Ovary (tissue), 9 donors: ENCODE measurements around the gene SLC4A2. TPM values are rescaled to one million over a fixed set of nuclear protein-coding genes. Genes with fewer than 3 reads are reported as not detected.

Experiments
- DNase-seq, 5 donors: peaks; one replicate each; pipeline ENCODE4 v3.0.0-alpha.2; 2019 to 2020
- H3K27ac ChIP-seq, 2 donors: fragments of 200-600 bp; one replicate each; pipeline versions ENCODE4 v1.5.1 to v1.8.0; 2019 to 2022
- H3K27me3 ChIP-seq: fragments of 200-600 bp; one replicate; pipeline ENCODE4 v1.8.0; 2022
- H3K36me3 ChIP-seq: fragments of 200-600 bp; sonication (generic); one replicate; pipeline ENCODE4 v1.5.1; 2019
- H3K4me1 ChIP-seq: one replicate; pipeline ENCODE4 v1.8.1; 2013; ENCODE audit warnings: mild to moderate bottlenecking, moderate library complexity; ENCODE audit not compliant: insufficient read depth
- H3K4me3 ChIP-seq: fragments of 200-600 bp; sonication (generic); one replicate; pipeline ENCODE4 v1.5.1; 2017
- H3K9me3 ChIP-seq, 2 donors: fragments of 200-600 bp in 1 of 2; sonication (generic) in 1 of 2; one replicate each; pipeline versions ENCODE4 v1.5.1 to v1.8.1; 2013 to 2019; ENCODE audit warnings: mild to moderate bottlenecking in 1 of 2, moderate library complexity in 1 of 2
- CTCF ChIP-seq, 3 donors: fragments of 450-650 bp in 2 of 3; fragments of 200-600 bp in 1 of 3; IDR thresholded peaks; one replicate each; pipeline versions ENCODE4 v1.5.1 to v1.8.0; 2016 to 2022; ENCODE audit warnings: antibody characterized with exemption in 3 of 3, mild to moderate bottlenecking in 1 of 3
- EP300 ChIP-seq: sonication (generic); formaldehyde crosslinking; IDR thresholded peaks from one replicate; pipeline ENCODE4 v1.6.1; 2017; ENCODE audit warnings: antibody characterized with exemption
- POLR2A ChIP-seq: fragments of 450-650 bp; IDR thresholded peaks from one replicate; pipeline ENCODE4 v1.6.1; 2017; ENCODE audit warnings: antibody characterized with exemption, mild to moderate bottlenecking, moderate library complexity
- WGBS, 3 donors: extraction: QIAGEN DNeasy Blood & Tissue Kit in 1 of 3; methylation state at CpG; one replicate each; pipeline versions ENCODE4 v1.1.5 to v1.1.7; 2013 to 2017; 5-methylcytosine and 5-hydroxymethylcytosine counted together
- intact Hi-C, 4 donors: fragments of 100-400 bp; cut with DNase I; formaldehyde crosslinking; loops; one replicate each; pipeline versions ENCODE4 v1.11.0 to v1.15.1; 2022 to 2023
- polyA plus RNA-seq, 2 donors: library from polyadenylated mRNA; stranded (reverse); fragments of 200-250 nt in 1 of 2; fragments of 350-450 nt in 1 of 2; fragmentation: Illumina TruSeq in 1 of 2; extraction: RNeasy Lipid Tissue Mini Kit (QIAGEN cat#74804) in 1 of 2; gene quantifications; one replicate each; pipeline ENCODE4 v1.2.3, GENCODE V29; 2013 to 2014
- total RNA-seq, 7 donors: library from RNA; depleted of rRNA in 2 of 7; stranded (reverse); fragments of >200 nt in 2 of 7; fragmentation: NEBNext Ultra II Directional in 3 of 7; extraction: Animal tissue kit (Norgen Biotek cat#: 25700) in 3 of 7; gene quantifications; one replicate each; pipeline versions ENCODE4 v1.1.0 to v1.2.4, GENCODE V29; 2016 to 2023
- donor health status: DM: no; HTN: no; CAD: no; lungs with moderate emphysema.
- donor health status: DM: no; HTN: no; CAD: no.
- donor health status: Bipolar disorder and iron deficiency.
- donor health status: DM: yes; HTN: yes; CAD: no.
- donor health status: DM: no; HTN: no; CAD: no.
- donor health status: DM: yes; HTN: yes; CAD: no.

SLC4A2 gene
- total and polyA plus RNA-seq, 9 donors = 10.5 to 127 (median 94.3) TPM

DNA sequence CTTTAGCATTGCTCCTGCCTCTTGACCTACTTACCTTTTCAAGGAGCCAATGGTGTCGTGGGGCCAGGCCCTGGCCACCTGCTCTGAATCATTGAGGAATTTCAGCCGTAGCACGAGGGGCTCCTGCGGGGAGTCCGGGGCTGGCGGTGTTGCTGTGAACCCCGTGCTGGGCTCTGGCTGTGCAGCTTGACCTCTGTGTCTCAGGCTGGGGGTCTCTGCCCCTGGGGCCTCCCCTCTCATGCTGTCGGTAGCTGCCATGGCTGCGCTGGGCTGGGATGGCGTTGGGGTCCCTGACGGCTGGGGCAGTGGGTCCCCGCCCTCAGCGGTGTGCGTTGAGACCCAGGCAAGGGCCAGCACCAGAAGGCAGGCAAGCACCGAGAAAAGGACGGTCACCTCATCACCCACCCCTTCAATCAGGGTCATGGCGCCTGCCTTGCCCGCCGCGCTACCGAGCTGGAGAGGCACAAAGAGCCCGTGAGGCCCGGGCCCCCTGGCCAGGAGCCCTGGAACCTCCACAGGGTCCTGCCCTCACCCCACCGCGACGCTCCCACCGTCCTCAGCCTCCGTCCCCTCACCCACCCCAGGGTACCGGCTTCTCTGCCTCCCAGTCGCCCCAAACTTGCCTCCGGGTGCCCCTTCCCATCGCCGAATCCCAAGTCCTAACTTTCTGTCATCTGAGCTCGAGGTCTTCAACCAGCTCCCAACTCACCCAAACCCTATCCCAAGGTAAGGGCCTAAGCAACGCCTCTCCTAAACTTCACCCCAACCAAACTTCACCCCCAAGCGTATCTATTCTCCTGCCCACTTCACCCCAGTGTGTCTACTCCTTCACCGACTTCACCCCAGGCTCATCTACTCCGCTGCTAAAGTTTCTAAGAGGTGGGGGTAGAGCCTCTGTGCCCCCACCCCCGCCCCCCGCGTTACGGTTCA is 23.0 kb downstream of the SLC4A2 start:
- TF ChIP-seq POLR2A (no peak), CTCF (IDR thresholded peaks at IDR 0.05) (no peak), EP300 (no peak)
- peaks cover 28% of the 10 kb centered on the region for H3K4me1 ChIP-seq
- intact Hi-C loops = loop anchor here in 1 of 4 donors (2.0 kb wide), 1 partner anchor 22 kb away; no protein-coding TSS in a partner anchor

DNA sequence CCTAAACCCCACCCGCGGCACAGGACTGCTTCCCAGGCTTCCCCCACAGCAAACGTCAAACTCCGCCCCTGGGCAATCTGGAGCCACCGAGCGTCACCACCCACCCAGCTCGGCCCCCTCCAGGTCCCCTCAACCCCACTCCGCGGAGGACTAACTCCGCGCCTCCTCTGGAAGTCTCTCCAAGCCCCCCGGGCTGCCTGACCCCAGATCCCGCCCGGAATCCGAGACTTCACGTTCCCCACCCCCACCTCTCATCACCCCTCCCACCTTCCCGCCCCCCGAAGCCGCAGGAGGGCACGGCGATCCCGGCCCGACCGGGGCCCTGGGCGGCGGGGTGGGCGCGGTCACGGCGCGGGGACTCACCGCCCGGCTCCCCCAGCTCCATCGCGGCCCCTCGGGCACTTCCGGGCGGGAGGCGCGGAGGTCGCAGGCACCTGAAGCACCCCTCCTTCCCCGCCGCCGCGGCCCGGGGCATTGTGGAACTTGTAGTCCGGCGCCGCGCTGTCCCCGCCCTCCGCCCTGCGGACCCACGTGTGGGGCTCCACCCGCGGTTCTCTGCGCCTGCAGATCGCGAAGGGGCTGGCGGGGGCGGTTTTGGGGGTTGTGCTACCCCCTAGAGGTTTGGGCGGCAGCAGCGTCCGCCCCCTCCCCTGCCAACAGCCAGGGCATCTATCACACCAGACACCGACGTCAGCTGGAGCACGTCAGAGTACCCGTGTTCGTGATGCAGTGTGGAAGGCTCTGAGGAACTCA is 23.9 kb downstream of the SLC4A2 start, which contains the start of gene TMUB1:
Gene TMUB1, minus strand, starts transcription at position 423 of the 753 bp plus-strand sequence. CDS start 930 bp downstream, outside the sequence.
- intact Hi-C loops = loop anchor here in 1 of 4 donors (2.0 kb wide), 1 partner anchor 22 kb away; no protein-coding TSS in a partner anchor
- WGBS, 3 donors = 0 to 1% (median 1%) methylated on average over 57 to 69 of the region's 69 CpGs

More for the DNA sequence above, 23.0 kb downstream of the SLC4A2 start:
- Histone ChIP-seq H3K27me3 (no peaks in the 10 kb centered on the region), H3K9me3 (no peaks in the 10 kb centered on the region), H3K4me3 (peak overlapping the region; percentile 63), H3K27ac (peak overlapping the region; percentile 63 to 85), H3K36me3 (no peaks in the 10 kb centered on the region)
- DNase-seq = peak in 4 of 5 donors; percentile 30 to 58 (median 57)
- WGBS, 3 donors = 48 to 57% (median 51%) methylated on average over 42 of the region's 42 CpGs

DNA sequence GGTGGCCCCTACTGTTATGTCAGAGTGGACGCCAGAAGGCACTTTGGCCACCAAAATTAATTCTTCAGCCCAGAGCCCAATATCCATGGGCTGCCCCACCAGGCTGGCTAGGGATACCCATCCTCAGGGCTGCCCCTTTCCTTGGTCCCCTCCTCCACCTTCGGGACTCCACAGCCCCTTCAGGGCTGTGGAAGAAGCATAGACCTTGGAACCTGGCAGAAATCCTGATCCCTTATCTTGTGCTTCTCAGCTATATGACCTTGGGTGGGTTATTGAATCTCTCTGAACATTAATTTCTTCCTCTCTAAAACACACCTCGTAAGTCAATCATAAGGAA is 24.4 kb downstream of the SLC4A2 start:
- Histone ChIP-seq H3K4me1 (peaks cover 35% of the 10 kb centered on the region), H3K4me3 (peak overlapping the region; percentile 63), H3K9me3 (no peaks in the 10 kb centered on the region), H3K27me3 (no peaks in the 10 kb centered on the region), H3K36me3 (no peaks in the 10 kb centered on the region), H3K27ac (peak overlapping the region in 1 of 2 donors; percentile 85)
- no peak for DNase-seq
- intact Hi-C loops = loop anchor here in 1 of 4 donors (2.0 kb wide), 1 partner anchor 23 kb away; no protein-coding TSS in a partner anchor
- TF ChIP-seq POLR2A = no peak
- 20 to 29% (median 28%) methylated on average over 3 of the region's 3 CpGs for WGBS, 3 donors

More for the DNA sequence above, 23.9 kb downstream of the SLC4A2 start, which contains the start of gene TMUB1:
- peak; percentile 47 for TF ChIP-seq POLR2A
- no peak for TF ChIP-seq EP300
- no peak for TF ChIP-seq CTCF (IDR thresholded peaks at IDR 0.05)
- DNase-seq = peak; percentile 79 to 87 (median 84)
- no peaks in the 10 kb centered on the region for H3K36me3 ChIP-seq
- H3K4me3 ChIP-seq = peak within 1 kb of the TSS; percentile 63
- H3K27me3 ChIP-seq = no peaks in the 10 kb centered on the region
- H3K4me1 ChIP-seq = peaks cover 36% of the 10 kb centered on the region
- H3K9me3 ChIP-seq = no peaks in the 10 kb centered on the region
- peak within 1 kb of the TSS; percentile 63 to 85 for H3K27ac ChIP-seq

- no peaks in the 10 kb centered on the region for H3K27me3 ChIP-seq
- peak in 2 of 5 donors; percentile 37 to 47 for DNase-seq
- WGBS, 3 donors = 26 to 44% (median 37%) methylated on average over 5 of the region's 5 CpGs
- H3K9me3 ChIP-seq = no peaks in the 10 kb centered on the region
- no peak for TF ChIP-seq CTCF (IDR thresholded peaks at IDR 0.05)
- no peak for TF ChIP-seq POLR2A
- no peak for TF ChIP-seq EP300
- H3K27ac ChIP-seq = peak overlapping the region in 1 of 2 donors; percentile 61
- H3K36me3 ChIP-seq = no peaks in the 10 kb centered on the region
- no peak overlapping the region for H3K4me3 ChIP-seq
- H3K4me1 ChIP-seq = peaks cover 40% of the 10 kb centered on the region
- intact Hi-C loops = no loop called here
Measured at GRCh38 chr7:151085329-151085690, 25.9 kb downstream of the SLC4A2 start.
